HepG2 (cell line): ENCODE measurements around the gene MAD2L2. TPM values are rescaled to one million over a fixed set of nuclear protein-coding genes. Genes with fewer than 3 reads are reported as not detected.

ENCODE experiments used
- ATAC-seq: fragments of 200-7000 bp; cut with Tn5 transposase; 3 replicates; pipeline ENCODE4 v1.9.1; 2020; ENCODE audit warnings: mild to moderate bottlenecking, moderate library complexity
- BruUV-seq: library from RNA; stranded (reverse); fragments of 400-500 nt; replicated peaks from 2 replicates; lab custom pipeline; 2021; lab: Mats Ljungman, UMichigan
- CTCF ChIA-PET: fragments of 300-600 bp; formaldehyde crosslinking; extraction: SDS; loops from one replicate; lab custom pipeline; 2021; ENCODE audit warnings: low total read pairs, inconsistent platforms, low intra/inter-chr PET ratio; lab: Yijun Ruan, JAX
- POLR2A ChIA-PET: fragments of 350-600 bp; sonication (Branson Sonifier 250); formaldehyde crosslinking; loops from one replicate; lab custom pipeline; 2020; ENCODE audit warnings: antibody characterized with exemption, inconsistent platforms; lab: Yijun Ruan, JAX
- DNase-seq: peaks from one replicate; pipeline ENCODE4 v3.0.0-alpha.2; 2015; ENCODE audit warnings: low spot score
- FAIRE-seq: peaks from 3 replicates; lab custom pipeline; 2011; peaks lifted over from hg19 to GRCh38; lab: Jason Lieb, UNC
- H2AFZ ChIP-seq: one replicate; pipeline ENCODE4 v1.6.1; 2011; ENCODE audit warnings: low read length, inconsistent platforms
- H3K27ac ChIP-seq: fragments of 300-600 bp; 3 replicates; pipeline ENCODE4 v1.8.0; 2011; ENCODE audit warnings: mixed run types, mild to moderate bottlenecking, mixed read lengths, low read length, inconsistent platforms; ENCODE audit not compliant: insufficient read depth; ENCODE audit errors: extremely low read length
- H3K27me3 ChIP-seq, 2 experiments: fragments of 200-600 bp in 1 of 2; 2 replicates in 1 of 2; 3 replicates in 1 of 2; pipeline versions ENCODE4 v1.6.0 to v1.8.0; 2011; ENCODE audit warnings: low read length in 2 of 2, mild to moderate bottlenecking in 2 of 2, moderate library complexity in 2 of 2, inconsistent platforms in 1 of 2; ENCODE audit not compliant: insufficient read depth in 2 of 2, control insufficient read depth in 1 of 2
- H3K36me3 ChIP-seq, 2 experiments: fragments of 200-600 bp in 1 of 2; replicated peaks in 1 of 2; 2 replicates in 1 of 2; 3 replicates in 1 of 2; pipeline versions ENCODE4 v1.5.1 to v1.8.0; 2011; ENCODE audit warnings: low read length in 2 of 2, inconsistent platforms in 1 of 2; ENCODE audit not compliant: insufficient read depth in 2 of 2, control insufficient read depth in 1 of 2
- H3K4me1 ChIP-seq: 2 replicates; pipeline ENCODE4 v1.5.1; 2012; ENCODE audit warnings: low read length, inconsistent platforms; ENCODE audit not compliant: insufficient read depth
- H3K4me2 ChIP-seq: 2 replicates; pipeline ENCODE4 v1.6.0; 2011; ENCODE audit warnings: low read depth, low read length, inconsistent platforms
- H3K4me3 ChIP-seq, 3 experiments: fragments of 200-600 bp in 1 of 3; sonication (generic), shearing (Covaris generic) in 1 of 3; replicated peaks in 1 of 3; 2 replicates each; pipeline ENCODE4 v1.5.1; 2011 to 2016; ENCODE audit warnings: low read length in 3 of 3, inconsistent platforms in 2 of 3, low read depth in 2 of 3, mild to moderate bottlenecking in 2 of 3, control low read depth in 1 of 3, mixed read lengths in 1 of 3; ENCODE audit not compliant: insufficient read depth in 1 of 3
- H3K79me2 ChIP-seq: one replicate; pipeline ENCODE4 v1.6.1; 2011; ENCODE audit warnings: low read length, inconsistent platforms; ENCODE audit not compliant: insufficient read depth
- H3K9ac ChIP-seq: 2 replicates; pipeline ENCODE4 v1.6.0; 2011; ENCODE audit warnings: mild to moderate bottlenecking, low read depth, low read length, inconsistent platforms; ENCODE audit not compliant: insufficient read depth
- H3K9me3 ChIP-seq: 2 replicates; pipeline ENCODE4 v1.5.1; 2012; ENCODE audit warnings: mild to moderate bottlenecking, low read length
- H4K20me1 ChIP-seq: 2 replicates; pipeline ENCODE4 v1.6.0; 2011; ENCODE audit warnings: inconsistent platforms, mild to moderate bottlenecking, low read length, moderate library complexity; ENCODE audit not compliant: insufficient read depth
- AGO2 ChIP-seq: fragments of 200-400 bp; formaldehyde crosslinking; optimal IDR thresholded peaks from 2 replicates; pipeline ENCODE3; 2017; ENCODE audit warnings: mild to moderate bottlenecking, low read depth, low read length, moderate library complexity
- SATB2 ChIP-seq: sonication (generic); formaldehyde crosslinking; IDR thresholded peaks from 2 replicates; pipeline ENCODE4 v1.5.0; 2020; ENCODE audit warnings: missing genetic modification reagents
- STAT5B ChIP-seq: sonication (generic); formaldehyde crosslinking; IDR thresholded peaks from 2 replicates; pipeline ENCODE4 v1.4.0; 2020; ENCODE audit warnings: missing genetic modification reagents
- ZNF180 ChIP-seq: sonication (generic); formaldehyde crosslinking; IDR thresholded peaks from 2 replicates; pipeline ENCODE4 v1.4.0; 2020; ENCODE audit warnings: low read depth, missing genetic modification reagents, borderline replicate concordance
- ZSCAN30 ChIP-seq: sonication (generic); formaldehyde crosslinking; IDR thresholded peaks from 2 replicates; pipeline ENCODE4 v1.5.0; 2020; ENCODE audit warnings: mild to moderate bottlenecking, missing genetic modification reagents
- WGBS: methylation state at CpG from one replicate; pipeline ENCODE4 v1.1.6; 2017; ENCODE audit warnings: low lambda C conversion rate; 5-methylcytosine and 5-hydroxymethylcytosine counted together
- in situ Hi-C: cut with HindIII; loops from 2 replicates; pipeline ENCODE4 v1.10.0; 2017; ENCODE audit warnings: low pct_unique_long_range_greater_than_20kb; ENCODE audit not compliant: extremely low pct_ligation_motif_present
- intact Hi-C: fragments of 100-400 bp; cut with micrococcal nuclease; formaldehyde crosslinking; loops from one replicate; pipeline ENCODE4 v1.10.0; 2022; ENCODE audit not compliant: unreplicated experiment
- polyA plus RNA-seq, 8 experiments: library from polyadenylated mRNA; depleted of rRNA in 3 of 8; stranded (reverse) in 7 of 8; unstranded in 1 of 8; fragments of >200 nt; fragmentation: Illumina TruSeq in 4 of 8; extraction: Trizol in 4 of 8; gene quantifications; 2 replicates each; pipeline versions ENCODE4 v1.2.1 to v1.2.3, GENCODE V29; 2011 to 2016; ENCODE audit warnings: low read depth in 4 of 8, missing spikeins in 1 of 8, mixed read lengths in 1 of 8; ENCODE audit not compliant: insufficient read depth in 1 of 8
- total RNA-seq, 5 experiments: library from RNA; depleted of rRNA; stranded (reverse); fragments of >200 nt; fragmentation: Illumina TruSeq; extraction: Trizol; gene quantifications; 2 replicates each; pipeline ENCODE4 v1.2.3, GENCODE V29; 2016; ENCODE audit warnings: low read depth in 1 of 5
- TF ChIP-seq, protein P1 (sequence below): sonication (generic); formaldehyde crosslinking; IDR thresholded peaks from 2 replicates; pipeline ENCODE4 v1.5.1; 2020; ENCODE audit warnings: mild to moderate bottlenecking, missing genetic modification reagents, moderate library complexity
- TF ChIP-seq, protein P2 (sequence below): sonication (generic); formaldehyde crosslinking; IDR thresholded peaks from 2 replicates; pipeline ENCODE4 v1.8.0; 2022; ENCODE audit warnings: missing genetic modification reagents, low read depth, mild to moderate bottlenecking, borderline replicate concordance

Gene MAD2L2
- total and polyA plus RNA-seq, 2 of the 13 experiments (the other 11 are each of a cell fraction or from before 2014, with no cell fraction given), result 51.8 to 53.8 TPM

DNA sequence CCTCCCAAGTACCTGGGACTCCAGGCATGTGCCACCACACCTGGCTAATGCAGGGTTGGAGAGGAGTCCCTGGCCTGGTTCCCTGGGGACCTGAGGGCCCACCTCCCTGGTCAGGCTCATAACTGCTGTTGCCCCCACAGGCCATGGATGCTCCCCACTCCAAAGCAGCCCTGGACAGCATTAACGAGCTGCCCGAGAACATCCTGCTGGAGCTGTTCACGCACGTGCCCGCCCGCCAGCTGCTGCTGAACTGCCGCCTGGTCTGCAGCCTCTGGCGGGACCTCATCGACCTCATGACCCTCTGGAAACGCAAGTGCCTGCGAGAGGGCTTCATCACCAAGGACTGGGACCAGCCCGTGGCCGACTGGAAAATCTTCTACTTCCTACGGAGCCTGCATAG, 12.4 kb downstream of the MAD2L2 start:
- ATAC-seq, result no peak
- TF ChIP-seq AGO2 (peak; percentile 60), ZNF180 (CRISPR knock-in tag) (no peak), STAT5B (no peak), ZSCAN30 (no peak), SATB2 (CRISPR knock-in tag) (no peak)
- TF ChIP-seq, protein P1, sequence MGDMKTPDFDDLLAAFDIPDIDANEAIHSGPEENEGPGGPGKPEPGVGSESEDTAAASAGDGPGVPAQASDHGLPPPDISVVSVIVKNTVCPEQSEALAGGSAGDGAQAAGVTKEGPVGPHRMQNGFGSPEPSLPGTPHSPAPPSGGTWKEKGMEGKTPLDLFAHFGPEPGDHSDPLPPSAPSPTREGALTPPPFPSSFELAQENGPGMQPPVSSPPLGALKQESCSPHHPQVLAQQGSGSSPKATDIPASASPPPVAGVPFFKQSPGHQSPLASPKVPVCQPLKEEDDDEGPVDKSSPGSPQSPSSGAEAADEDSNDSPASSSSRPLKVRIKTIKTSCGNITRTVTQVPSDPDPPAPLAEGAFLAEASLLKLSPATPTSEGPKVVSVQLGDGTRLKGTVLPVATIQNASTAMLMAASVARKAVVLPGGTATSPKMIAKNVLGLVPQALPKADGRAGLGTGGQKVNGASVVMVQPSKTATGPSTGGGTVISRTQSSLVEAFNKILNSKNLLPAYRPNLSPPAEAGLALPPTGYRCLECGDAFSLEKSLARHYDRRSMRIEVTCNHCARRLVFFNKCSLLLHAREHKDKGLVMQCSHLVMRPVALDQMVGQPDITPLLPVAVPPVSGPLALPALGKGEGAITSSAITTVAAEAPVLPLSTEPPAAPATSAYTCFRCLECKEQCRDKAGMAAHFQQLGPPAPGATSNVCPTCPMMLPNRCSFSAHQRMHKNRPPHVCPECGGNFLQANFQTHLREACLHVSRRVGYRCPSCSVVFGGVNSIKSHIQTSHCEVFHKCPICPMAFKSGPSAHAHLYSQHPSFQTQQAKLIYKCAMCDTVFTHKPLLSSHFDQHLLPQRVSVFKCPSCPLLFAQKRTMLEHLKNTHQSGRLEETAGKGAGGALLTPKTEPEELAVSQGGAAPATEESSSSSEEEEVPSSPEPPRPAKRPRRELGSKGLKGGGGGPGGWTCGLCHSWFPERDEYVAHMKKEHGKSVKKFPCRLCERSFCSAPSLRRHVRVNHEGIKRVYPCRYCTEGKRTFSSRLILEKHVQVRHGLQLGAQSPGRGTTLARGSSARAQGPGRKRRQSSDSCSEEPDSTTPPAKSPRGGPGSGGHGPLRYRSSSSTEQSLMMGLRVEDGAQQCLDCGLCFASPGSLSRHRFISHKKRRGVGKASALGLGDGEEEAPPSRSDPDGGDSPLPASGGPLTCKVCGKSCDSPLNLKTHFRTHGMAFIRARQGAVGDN (CRISPR knock-in tag), result peak; percentile 19; the same call in 1 of the 2 replicates
- TF ChIP-seq, protein P2, sequence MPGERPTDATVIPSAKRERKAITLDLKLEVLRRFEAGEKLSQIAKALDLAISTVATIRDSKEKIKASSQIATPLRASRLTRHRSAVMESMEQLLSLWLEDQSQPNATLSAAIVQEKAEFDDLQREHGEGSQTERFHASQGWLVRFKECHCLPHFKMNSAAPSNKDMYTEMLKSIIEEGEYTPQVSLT (CRISPR knock-in tag), result no peak
- TF ChIP-seq, all 625 proteins: peak for 2
- DNase-seq (no peak), FAIRE-seq (no peak)
- ChIA-PET CTCF (no interaction called here), POLR2A (no interaction called here)
- in situ Hi-C loops (no loop called here), intact Hi-C loops (no loop called here)
- H2AFZ ChIP-seq, result no peak overlapping the region
- no peaks in the 10 kb centered on the region for H3K79me2 ChIP-seq
- H3K4me2 ChIP-seq, result no peak overlapping the region
- H3K4me3 ChIP-seq, result no peak overlapping the region
- H3K36me3 ChIP-seq, result peaks cover 1 to 7% of the 10 kb centered on the region in 2 experiments; a peak in 4 of 5 replicates
- H4K20me1 ChIP-seq, result no peaks in the 10 kb centered on the region
- no peaks in the 10 kb centered on the region for H3K27me3 ChIP-seq
- H3K9ac ChIP-seq, result no peak overlapping the region
- no peak overlapping the region for H3K27ac ChIP-seq
- H3K9me3 ChIP-seq, result no peaks in the 10 kb centered on the region
- H3K4me1 ChIP-seq, result peaks cover 45% of the 10 kb centered on the region
- WGBS, result no CpG with 5 or more reads among the region's 14 CpGs
- no TSS peak for BruUV-seq
